Naive thymus-derived CD8-positive, alpha-beta T cell (primary cell): ENCODE data around the gene RBMS3. TPM values are rescaled to one million over a fixed set of nuclear protein-coding genes. Genes with fewer than 3 reads are reported as not detected.

Source experiments
- ATAC-seq, 2 donors: fragments of 150-1000 bp; cut with Tn5 transposase in 1 of 2; sonication (Bioruptor Pico), chemical (Tn5 transposase) in 1 of 2; 1 replicate in 1 of 2; 2 replicates in 1 of 2; pipeline ENCODE4 v1.10.0; 2021; ENCODE audit warnings: mild to moderate bottlenecking in 2 of 2, moderate library complexity in 2 of 2
- POLR2A ChIA-PET: fragments of 350-600 bp; sonication (Branson Sonifier 250); formaldehyde crosslinking; loops from one replicate; lab custom pipeline; 2021; ENCODE audit warnings: antibody characterized with exemption; lab: Charles Lee
- DNase-seq, 10 donors: peaks; one replicate each; pipeline versions ENCODE4 v3.0.0 to v3.0.0-alpha.2; 2020 to 2022
- H3K27ac Mint-ChIP-seq, 10 donors: one replicate each; pipeline ENCODE4 v1.8.0; 2020 to 2022; ENCODE audit warnings: mild to moderate bottlenecking in 10 of 10, mixed read lengths in 10 of 10, moderate library complexity in 4 of 10, inconsistent platforms in 1 of 10
- H3K27me3 Mint-ChIP-seq, 5 donors: one replicate each; pipeline ENCODE4 v1.8.0; 2021 to 2022; ENCODE audit warnings: mixed read lengths in 5 of 5
- H3K36me3 Mint-ChIP-seq, 3 donors: one replicate each; pipeline ENCODE4 v1.8.0; 2020 to 2022; ENCODE audit warnings: mixed read lengths in 3 of 3, mild to moderate bottlenecking in 2 of 3, inconsistent platforms in 1 of 3
- H3K4me1 Mint-ChIP-seq, 4 donors: one replicate each; pipeline ENCODE4 v1.8.0; 2021 to 2022; ENCODE audit warnings: mixed read lengths in 4 of 4
- H3K4me3 Mint-ChIP-seq, 10 donors: one replicate each; pipeline ENCODE4 v1.8.0; 2020 to 2022; ENCODE audit warnings: mild to moderate bottlenecking in 10 of 10, mixed read lengths in 10 of 10, moderate library complexity in 6 of 10, inconsistent platforms in 1 of 10
- H3K9me3 Mint-ChIP-seq, 9 donors: one replicate each; pipeline ENCODE4 v1.8.0; 2020 to 2022; ENCODE audit warnings: mixed read lengths in 9 of 9, mild to moderate bottlenecking in 3 of 9, inconsistent platforms in 1 of 9, moderate library complexity in 1 of 9
- polyA plus RNA-seq, 3 donors: library from polyadenylated mRNA; unstranded; fragments of 300-500 nt; fragmentation: Illumina TruSeq; gene quantifications; one replicate each; pipeline ENCODE4 v1.2.3, GENCODE V29; 2021
- total RNA-seq, 8 experiments: library from RNA in 2 of 8; stranded (reverse) in 2 of 8; gene quantifications; one replicate each; pipeline ENCODE4 v1.2.3 and lab custom pipeline; 2021 to 2026

RBMS3 gene
- total and polyA plus RNA-seq, 5 experiments from 2014 or later, result not detected

GRCh38 chr3:29708884-29709283 is 428.0 kb downstream of the RBMS3 start:
- Mint-ChIP-seq H3K27ac (no peak overlapping the region), H3K4me3 (no peak overlapping the region), H3K9me3 (no peaks in the 10 kb centered on the region), H3K4me1 (no peaks in the 10 kb centered on the region), H3K27me3 (peaks cover 0 to 2% (median 0%) of the 10 kb centered on the region in 5 donors), H3K36me3 (no peaks in the 10 kb centered on the region)
- ATAC-seq, result no peak
- POLR2A ChIA-PET, result no interaction called here
- DNase-seq, result no peak

- H3K9me3 Mint-ChIP-seq, result no peaks in the 10 kb centered on the region
- POLR2A ChIA-PET, result no interaction called here
- ATAC-seq, result no peak
- no peak overlapping the region for H3K27ac Mint-ChIP-seq
- H3K27me3 Mint-ChIP-seq, result peaks cover 0 to 2% (median 0%) of the 10 kb centered on the region in 5 donors
- no peaks in the 10 kb centered on the region for H3K4me1 Mint-ChIP-seq
- H3K36me3 Mint-ChIP-seq, result no peaks in the 10 kb centered on the region
- H3K4me3 Mint-ChIP-seq, result no peak overlapping the region
- no peak for DNase-seq
These were observed 430.4 kb downstream of the RBMS3 start for GRCh38 chr3:29711255-29711771.

- POLR2A ChIA-PET, result no interaction called here
- no peaks in the 10 kb centered on the region for H3K4me1 Mint-ChIP-seq
These were observed 435.3 kb downstream of the RBMS3 start for GRCh38 chr3:29716213-29716612.

GRCh38 chr3:29718661-29719065 is 437.8 kb downstream of the RBMS3 start:
- POLR2A ChIA-PET, result no interaction called here
- no peak for ATAC-seq
- Mint-ChIP-seq H3K27ac (no peak overlapping the region), H3K4me1 (no peaks in the 10 kb centered on the region), H3K9me3 (no peaks in the 10 kb centered on the region), H3K4me3 (no peak overlapping the region), H3K36me3 (no peaks in the 10 kb centered on the region), H3K27me3 (no peaks in the 10 kb centered on the region)
- no peak for DNase-seq

More at GRCh38 chr3:29716213-29716612, 435.3 kb downstream of the RBMS3 start:
- H3K36me3 Mint-ChIP-seq, result no peaks in the 10 kb centered on the region
- H3K4me3 Mint-ChIP-seq, result no peak overlapping the region
- ATAC-seq (no peak), DNase-seq (no peak)
- H3K27me3 Mint-ChIP-seq, result no peaks in the 10 kb centered on the region
- H3K9me3 Mint-ChIP-seq, result no peaks in the 10 kb centered on the region
- no peak overlapping the region for H3K27ac Mint-ChIP-seq

- ATAC-seq (no peak), DNase-seq (no peak)
- Mint-ChIP-seq H3K4me3 (no peak overlapping the region), H3K27me3 (peaks cover 0 to 5% (median 0%) of the 10 kb centered on the region in 5 donors), H3K4me1 (no peaks in the 10 kb centered on the region), H3K9me3 (peaks cover 0 to 4% (median 0%) of the 10 kb centered on the region in 9 donors), H3K27ac (no peak overlapping the region), H3K36me3 (no peaks in the 10 kb centered on the region)
- POLR2A ChIA-PET, result no interaction called here
These were observed 439.8 kb downstream of the RBMS3 start for GRCh38 chr3:29720665-29721064.

GRCh38 chr3:29721789-29722188 is 440.9 kb downstream of the RBMS3 start:
- H3K9me3 Mint-ChIP-seq, result peaks cover 0 to 9% (median 0%) of the 10 kb centered on the region in 9 donors
- no peak for ATAC-seq

GRCh38 chr3:29731050-29731449 is 450.2 kb downstream of the RBMS3 start:
- POLR2A ChIA-PET, result no interaction called here
- Mint-ChIP-seq H3K4me3 (no peak overlapping the region), H3K4me1 (no peaks in the 10 kb centered on the region), H3K27me3 (peaks cover 0 to 12% (median 0%) of the 10 kb centered on the region in 5 donors), H3K27ac (no peak overlapping the region), H3K9me3 (peaks cover 0 to 15% (median 0%) of the 10 kb centered on the region in 9 donors), H3K36me3 (no peaks in the 10 kb centered on the region)
- no peak for DNase-seq
- no peak for ATAC-seq

More at GRCh38 chr3:29721789-29722188, 440.9 kb downstream of the RBMS3 start:
- H3K4me3 Mint-ChIP-seq, result no peak overlapping the region
- no peaks in the 10 kb centered on the region for H3K4me1 Mint-ChIP-seq
- DNase-seq, result no peak
- peaks cover 0 to 5% (median 0%) of the 10 kb centered on the region in 5 donors for H3K27me3 Mint-ChIP-seq
- POLR2A ChIA-PET, result no interaction called here
- no peaks in the 10 kb centered on the region for H3K36me3 Mint-ChIP-seq
- no peak overlapping the region for H3K27ac Mint-ChIP-seq

- Mint-ChIP-seq H3K9me3 (peaks cover 0 to 2% (median 0%) of the 10 kb centered on the region in 9 donors), H3K27me3 (peaks cover 0 to 7% (median 0%) of the 10 kb centered on the region in 5 donors), H3K4me1 (no peaks in the 10 kb centered on the region), H3K27ac (no peak overlapping the region), H3K36me3 (no peaks in the 10 kb centered on the region), H3K4me3 (no peak overlapping the region)
- DNase-seq (no peak), ATAC-seq (no peak)
- POLR2A ChIA-PET, result no interaction called here
These were observed 460.4 kb downstream of the RBMS3 start for GRCh38 chr3:29741231-29741630.

GRCh38 chr3:29745232-29745870 is 464.5 kb downstream of the RBMS3 start:
- Mint-ChIP-seq H3K36me3 (no peaks in the 10 kb centered on the region), H3K27ac (no peak overlapping the region), H3K27me3 (peaks cover 0 to 23% (median 5%) of the 10 kb centered on the region in 5 donors), H3K4me1 (no peaks in the 10 kb centered on the region), H3K9me3 (no peaks in the 10 kb centered on the region), H3K4me3 (no peak overlapping the region)
- POLR2A ChIA-PET, result no interaction called here
- ATAC-seq (no peak), DNase-seq (no peak)

- peaks cover 0 to 23% (median 7%) of the 10 kb centered on the region in 5 donors for H3K27me3 Mint-ChIP-seq
- DNase-seq, result no peak
- ATAC-seq, result no peak
- H3K36me3 Mint-ChIP-seq, result no peaks in the 10 kb centered on the region
- POLR2A ChIA-PET, result no interaction called here
- H3K4me3 Mint-ChIP-seq, result no peak overlapping the region
- no peak overlapping the region for H3K27ac Mint-ChIP-seq
- H3K4me1 Mint-ChIP-seq, result no peaks in the 10 kb centered on the region
- no peaks in the 10 kb centered on the region for H3K9me3 Mint-ChIP-seq
These were observed 465.4 kb downstream of the RBMS3 start for GRCh38 chr3:29746163-29746760.

- POLR2A ChIA-PET, result no interaction called here
These were observed 467.1 kb downstream of the RBMS3 start for GRCh38 chr3:29747991-29748390.

GRCh38 chr3:29751647-29752314 is 470.9 kb downstream of the RBMS3 start:
- POLR2A ChIA-PET, result no interaction called here

More at GRCh38 chr3:29747991-29748390, 467.1 kb downstream of the RBMS3 start:
- Mint-ChIP-seq H3K27ac (no peak overlapping the region), H3K4me3 (no peak overlapping the region), H3K4me1 (no peaks in the 10 kb centered on the region), H3K9me3 (no peaks in the 10 kb centered on the region), H3K36me3 (no peaks in the 10 kb centered on the region), H3K27me3 (peaks cover 0 to 23% (median 11%) of the 10 kb centered on the region in 5 donors)
- ATAC-seq, result no peak
- no peak for DNase-seq

GRCh38 chr3:29754346-29754745 is 473.5 kb downstream of the RBMS3 start:
- peaks cover 0 to 9% (median 3%) of the 10 kb centered on the region in 5 donors for H3K27me3 Mint-ChIP-seq
- no peaks in the 10 kb centered on the region for H3K4me1 Mint-ChIP-seq
- H3K4me3 Mint-ChIP-seq, result no peak overlapping the region
- ATAC-seq (no peak), DNase-seq (no peak)
- H3K27ac Mint-ChIP-seq, result no peak overlapping the region
- POLR2A ChIA-PET, result no interaction called here
- peaks cover 0 to 3% (median 0%) of the 10 kb centered on the region in 9 donors for H3K9me3 Mint-ChIP-seq
- H3K36me3 Mint-ChIP-seq, result no peaks in the 10 kb centered on the region

More at GRCh38 chr3:29751647-29752314, 470.9 kb downstream of the RBMS3 start:
- Mint-ChIP-seq H3K4me1 (no peaks in the 10 kb centered on the region), H3K27me3 (peaks cover 1 to 17% (median 11%) of the 10 kb centered on the region in 5 donors), H3K9me3 (peaks cover 0 to 3% (median 0%) of the 10 kb centered on the region in 9 donors), H3K4me3 (no peak overlapping the region), H3K36me3 (no peaks in the 10 kb centered on the region), H3K27ac (no peak overlapping the region)
- no peak for ATAC-seq
- peak in 1 of 10 donors; percentile 1 for DNase-seq
